Hematopoietic multipotent progenitor cell treated with erythropoietin and hydrocortisone succinate and interleukin-3 and kit ligand, for 15 days (in vitro differentiated cells): ENCODE measurements around the gene MSL3B.

Experiments
- DNase-seq: peaks from one replicate; pipeline ENCODE4 v3.0.0-alpha.2; 2015; ENCODE audit warnings: low spot score

Gene MSL3B

DNA sequence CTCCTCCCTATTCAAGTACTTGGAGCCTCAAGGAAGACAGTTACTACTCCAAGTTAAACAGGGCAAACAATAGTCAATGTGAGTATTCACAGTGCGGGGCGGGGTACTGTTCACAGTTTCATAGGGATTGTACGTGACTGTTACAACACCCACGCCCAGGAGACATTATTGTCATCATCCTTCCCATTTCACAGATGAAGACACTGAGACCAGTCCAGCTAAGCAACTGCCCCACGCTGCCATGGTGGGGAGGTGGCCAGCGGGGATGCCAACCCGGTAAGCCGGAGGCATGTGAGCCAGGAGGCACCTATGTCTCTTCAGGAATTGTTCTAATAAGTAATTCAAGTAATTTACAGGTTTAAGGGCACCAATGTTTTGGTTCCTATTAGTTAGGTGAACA is 14.8 kb downstream of the MSL3B start:
- DNase-seq = peak; percentile 26

DNA sequence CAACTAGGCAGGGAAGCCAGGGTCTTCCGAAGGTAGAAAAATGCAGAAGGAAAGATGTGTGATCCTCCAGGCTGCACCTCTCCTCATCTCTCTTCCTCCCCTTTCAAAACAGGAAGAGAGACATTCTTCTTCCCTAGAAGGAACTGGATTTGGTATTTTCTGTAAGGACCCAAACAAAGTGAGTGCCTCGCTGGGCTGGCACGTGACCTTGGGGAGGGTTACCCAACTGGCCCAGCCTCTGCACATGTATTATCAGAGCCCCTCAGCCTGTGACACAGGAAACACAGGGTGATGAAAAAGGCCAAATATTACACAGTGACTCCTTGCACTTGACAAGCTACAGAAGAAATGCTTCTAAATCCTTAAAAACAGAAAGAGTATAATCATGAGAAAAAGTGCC is 16.1 kb downstream of the MSL3B start:
- peak; percentile 51 for DNase-seq

DNA sequence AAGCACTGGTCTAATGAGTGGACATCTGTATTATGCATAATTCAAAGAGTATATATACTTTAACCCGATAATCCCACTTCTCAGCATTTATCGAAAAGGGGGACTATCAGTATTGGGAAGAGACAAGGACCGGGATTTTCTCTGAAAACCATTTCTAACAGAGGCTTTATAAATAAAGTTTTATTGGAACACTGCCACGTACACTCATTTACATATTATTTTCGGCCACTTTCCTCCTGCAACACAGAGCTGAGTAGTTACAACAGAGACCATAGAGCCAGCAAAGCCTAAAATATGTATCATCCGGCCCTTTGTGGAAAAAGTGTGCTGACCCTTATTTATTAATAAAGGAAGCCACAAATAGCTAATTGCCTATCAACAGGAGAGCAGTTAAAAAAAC is 17.0 kb downstream of the MSL3B start:
- no peak for DNase-seq

DNA sequence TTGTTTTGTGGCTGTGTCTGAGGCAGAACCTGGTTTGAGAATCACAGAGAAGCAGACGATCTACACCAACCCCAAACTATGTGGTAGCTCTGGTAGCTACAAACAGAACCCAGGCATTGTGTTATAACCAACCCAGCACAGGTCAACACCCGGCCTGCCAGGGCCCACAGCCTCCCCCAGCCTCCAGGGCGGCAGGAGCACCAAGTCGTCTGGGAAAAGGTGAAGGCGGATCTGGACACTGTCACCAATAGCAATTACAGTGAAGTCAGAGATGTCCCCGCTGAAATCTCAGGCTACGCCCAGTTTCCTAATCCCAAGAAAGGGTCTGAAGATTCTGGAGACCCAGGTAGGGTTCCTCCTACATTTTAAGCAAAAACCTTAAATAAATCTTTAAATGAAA is 17.4 kb downstream of the MSL3B start:
- no peak for DNase-seq

DNA sequence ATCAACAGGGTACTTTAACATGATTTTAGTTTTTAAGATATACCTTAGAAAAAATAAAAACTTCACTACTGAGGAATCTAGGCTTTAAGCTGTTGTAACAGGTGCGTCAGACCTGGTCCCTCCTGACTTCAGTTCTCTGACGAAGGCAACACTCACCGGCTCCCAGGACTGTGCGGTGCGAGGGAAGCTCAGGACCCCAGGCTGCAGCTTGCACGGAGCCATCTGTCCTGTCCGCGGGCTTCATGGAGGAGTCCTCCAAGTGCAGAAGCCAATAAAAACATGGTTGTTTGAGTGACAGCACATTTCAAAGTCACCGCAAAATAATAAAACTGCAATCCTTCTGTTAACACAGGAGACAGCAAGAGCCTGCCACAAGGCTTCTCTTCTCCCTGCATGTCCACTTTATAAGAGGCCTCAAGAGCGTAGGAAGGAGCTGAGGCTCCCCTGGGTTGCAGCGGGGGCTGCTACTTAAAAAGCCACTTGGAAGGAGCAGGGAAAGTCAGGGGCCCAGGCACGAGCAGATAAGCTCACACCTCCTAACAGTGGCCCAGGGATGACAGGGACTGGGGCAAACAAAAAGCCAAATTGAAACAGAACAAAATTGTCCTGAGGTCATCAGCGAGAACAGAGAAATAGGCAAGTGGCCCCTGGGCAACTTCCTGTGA is 18.4 kb downstream of the MSL3B start:
- no peak for DNase-seq

DNA sequence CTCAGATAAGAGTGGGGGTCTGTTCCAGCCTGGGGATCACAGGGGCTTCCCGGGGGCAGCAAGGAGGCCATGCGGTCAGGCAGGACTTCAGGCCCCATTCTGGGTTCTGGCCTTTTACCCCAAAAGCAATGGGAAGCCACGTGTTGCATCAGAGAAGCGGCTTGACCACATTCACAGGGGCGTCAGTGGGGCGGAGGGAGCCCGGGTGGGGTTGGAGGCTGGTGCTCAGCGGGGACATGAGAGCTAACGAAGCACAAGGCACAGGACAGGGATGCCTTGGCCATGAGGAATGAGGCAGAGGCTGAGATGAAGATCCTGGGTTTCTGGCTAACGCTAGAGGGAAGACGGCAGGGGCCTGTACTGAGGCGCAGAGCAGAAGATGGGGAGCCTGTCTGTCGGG is 19.9 kb downstream of the MSL3B start:
- no peak for DNase-seq

DNA sequence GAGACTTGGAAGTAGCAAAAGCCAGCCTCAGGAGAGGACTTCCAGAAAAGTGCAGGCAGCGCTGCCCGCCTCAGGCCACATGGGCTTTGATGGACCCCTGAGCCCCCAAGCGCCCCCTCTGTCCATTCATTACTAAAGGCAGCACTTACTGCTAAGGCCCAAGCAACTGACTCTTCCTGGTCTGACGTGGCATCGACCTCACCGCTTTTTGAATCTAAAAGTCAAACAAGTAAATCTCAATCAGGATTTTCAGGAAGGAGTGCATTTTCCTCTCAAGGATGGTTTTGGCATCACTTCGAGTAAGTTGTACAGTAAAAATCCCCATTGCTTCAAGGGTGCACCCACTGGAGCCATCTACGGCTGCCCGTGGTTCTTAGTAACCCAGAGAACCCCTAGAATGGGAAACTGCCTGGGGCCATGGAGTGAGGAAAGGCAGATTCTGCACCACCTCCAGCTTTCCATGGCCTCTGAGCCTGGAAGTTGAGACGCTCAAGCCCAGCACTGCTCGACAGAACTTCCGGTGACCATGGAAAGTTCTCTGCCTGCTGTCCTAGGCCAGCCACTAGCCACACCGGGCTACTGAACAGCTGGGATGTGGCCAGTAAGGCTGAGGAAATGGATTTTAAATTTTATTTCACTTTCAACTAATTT is 20.8 kb downstream of the MSL3B start:
- no peak for DNase-seq

DNA sequence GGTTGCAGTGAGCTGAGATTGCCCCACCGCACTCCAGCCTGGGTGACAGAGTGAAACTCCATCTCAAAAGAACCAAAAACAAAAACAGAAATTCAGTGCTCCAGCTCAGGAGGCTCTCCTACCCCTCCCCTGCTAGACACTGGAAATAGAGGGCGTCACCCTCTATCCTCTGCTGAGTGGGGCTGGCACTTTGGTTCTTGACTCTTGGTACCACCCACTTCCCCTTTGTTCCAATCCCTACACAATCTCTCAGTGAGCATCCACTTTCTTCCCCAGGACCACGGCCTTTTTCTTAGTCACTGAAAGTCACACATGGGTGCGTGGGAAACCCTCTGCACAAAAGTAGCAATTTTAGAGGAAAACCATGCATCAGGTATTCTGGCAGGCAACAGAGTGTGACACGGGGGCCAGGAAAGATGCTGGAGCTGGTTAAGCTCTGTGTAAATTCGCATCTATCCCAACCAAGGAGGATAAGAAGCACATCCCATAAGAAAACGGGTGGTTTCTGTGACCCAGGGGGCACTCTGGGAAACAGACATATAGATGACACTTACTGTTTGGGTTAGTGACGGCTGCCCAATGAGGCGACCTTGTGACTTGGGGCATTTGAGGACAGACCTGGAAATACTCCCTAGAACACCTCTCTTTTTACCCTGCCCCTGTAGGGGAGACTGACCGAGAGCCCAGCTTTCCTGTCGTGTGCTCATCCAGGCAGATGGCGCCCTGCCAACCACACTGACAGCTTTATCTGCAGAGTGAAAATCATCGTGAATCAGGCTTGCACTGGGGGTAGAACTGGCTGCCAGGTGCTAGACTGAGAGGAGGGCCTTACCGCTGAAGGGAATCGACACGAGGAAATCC is 21.6 kb downstream of the MSL3B start:
- peak; percentile 27 for DNase-seq

DNA sequence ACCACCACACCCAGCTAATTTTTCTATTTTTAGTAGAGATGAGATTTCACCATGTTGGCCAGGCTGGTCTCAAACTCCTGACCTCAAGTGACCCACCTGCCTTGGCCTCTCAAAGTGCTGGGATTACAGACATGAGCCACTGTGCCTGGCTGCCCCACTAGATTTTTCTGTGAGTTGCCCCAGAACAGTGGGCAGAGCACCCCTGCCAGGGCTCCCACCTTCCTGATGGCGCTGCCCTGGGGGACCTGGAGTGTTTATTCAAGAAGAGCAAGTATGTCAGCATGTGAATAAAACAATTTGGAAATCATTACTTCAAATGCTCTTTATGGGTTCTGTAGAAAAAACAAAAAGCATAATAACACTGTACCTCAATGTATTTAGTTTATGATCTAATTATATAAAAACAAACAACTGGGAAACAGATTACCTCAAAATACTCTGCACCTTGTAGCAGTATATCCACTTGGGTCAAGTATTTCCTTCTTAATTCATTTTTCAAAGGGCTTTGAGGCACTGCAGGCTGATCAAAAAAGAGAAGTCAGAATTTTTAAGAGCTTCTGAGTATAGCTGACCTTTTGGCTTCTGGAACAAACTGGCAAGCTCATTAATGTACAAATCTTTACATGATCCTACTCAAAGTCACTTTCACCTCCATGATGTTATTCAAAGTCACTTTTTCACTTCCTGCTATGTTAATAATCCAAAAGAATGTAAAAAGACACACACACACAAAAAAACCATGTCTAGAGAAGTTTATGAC is 22.7 kb downstream of the MSL3B start:
- DNase-seq = no peak

DNA sequence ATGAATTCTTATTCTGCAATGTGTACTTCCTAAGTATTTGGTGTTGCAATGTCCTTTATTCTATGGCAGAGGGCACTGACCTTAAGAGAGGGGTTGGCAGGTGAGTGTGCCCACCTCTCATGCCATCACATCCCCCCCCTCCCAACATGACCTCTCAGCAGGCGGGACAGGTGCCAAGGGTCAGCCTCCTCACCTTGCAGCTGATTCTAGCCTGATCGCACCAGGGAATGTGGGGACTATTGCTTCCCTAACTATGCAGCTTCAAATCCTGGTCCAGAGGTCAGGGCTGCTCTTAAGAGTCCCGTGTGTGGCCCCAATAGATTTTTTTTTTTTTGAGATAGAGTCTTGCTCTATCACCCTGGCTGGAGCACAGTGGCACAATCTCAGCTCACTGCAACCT is 23.4 kb downstream of the MSL3B start:
- no peak for DNase-seq

DNA sequence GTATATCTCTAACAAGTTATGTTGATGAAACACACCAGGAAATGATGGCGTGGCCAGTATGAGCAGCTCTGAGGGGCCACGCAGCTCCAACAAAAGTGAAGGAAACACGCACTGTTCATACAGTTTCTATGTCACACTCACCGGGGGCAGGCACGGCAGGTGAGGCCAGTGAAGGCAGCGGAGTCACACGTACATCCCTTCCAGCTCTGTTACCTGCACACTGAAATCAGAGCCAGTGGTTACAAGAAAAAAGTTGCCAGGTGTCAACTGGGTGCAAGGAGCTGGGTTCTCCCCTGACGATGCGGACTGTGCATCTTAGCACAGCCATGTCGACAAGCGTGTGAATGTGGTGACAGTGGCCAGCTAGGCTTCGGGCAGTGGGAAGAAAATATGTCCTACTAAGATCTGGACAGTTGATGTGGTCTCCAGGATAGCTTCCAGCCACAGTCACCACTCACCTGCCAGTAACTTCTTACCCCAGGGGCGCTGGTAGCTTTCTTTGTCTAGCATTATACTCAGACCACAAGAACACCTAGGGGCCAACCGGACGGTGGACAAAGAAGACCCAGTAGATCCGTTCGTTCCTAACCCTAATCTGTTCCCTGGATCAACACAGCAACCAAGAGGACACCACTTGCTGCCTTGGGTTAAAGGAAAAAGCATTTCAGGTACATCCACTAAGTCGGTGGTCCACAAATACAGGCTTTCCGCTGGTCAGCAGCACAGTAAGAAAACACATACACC is 23.9 kb downstream of the MSL3B start:
- no peak for DNase-seq

DNA sequence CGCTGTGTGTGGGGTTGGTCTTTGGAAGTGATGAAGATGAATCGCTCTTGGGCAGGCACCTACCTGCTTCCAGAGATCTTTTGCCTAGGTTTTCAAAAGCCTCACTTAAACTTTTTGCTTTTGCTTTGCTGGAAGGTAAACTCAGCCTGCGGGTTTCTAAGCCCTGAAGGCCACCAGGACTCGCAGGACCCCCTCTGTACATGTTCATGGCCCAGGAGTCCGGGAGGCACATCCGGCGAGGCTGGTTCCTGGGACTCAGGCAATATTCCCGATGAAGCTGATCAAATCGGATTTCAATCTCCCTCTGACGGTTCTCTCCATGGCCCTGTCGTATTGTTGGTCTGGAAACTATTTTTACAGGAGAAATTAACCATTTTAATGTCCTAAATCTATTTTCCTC is 27.0 kb downstream of the MSL3B start:
- DNase-seq = no peak

DNA sequence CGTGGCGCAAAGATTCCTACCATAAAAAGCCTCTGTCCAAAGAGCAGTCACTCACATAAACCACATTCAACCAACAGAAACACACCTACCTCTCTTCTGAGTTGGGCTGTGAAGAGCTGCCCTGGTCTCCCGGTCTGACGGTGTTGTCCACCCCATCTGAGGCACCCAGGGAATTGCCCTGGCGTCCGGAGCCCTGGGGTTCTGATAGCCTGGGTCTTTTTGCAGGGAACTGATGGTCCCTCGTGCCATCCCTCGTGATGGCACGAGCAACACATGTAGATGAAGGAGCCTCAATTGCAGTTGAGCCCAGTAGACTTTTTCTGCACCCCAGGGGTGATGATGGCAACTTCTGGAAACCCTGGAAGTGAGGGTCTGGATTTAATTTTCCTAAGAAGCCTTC is 27.7 kb downstream of the MSL3B start:
- no peak for DNase-seq

DNA sequence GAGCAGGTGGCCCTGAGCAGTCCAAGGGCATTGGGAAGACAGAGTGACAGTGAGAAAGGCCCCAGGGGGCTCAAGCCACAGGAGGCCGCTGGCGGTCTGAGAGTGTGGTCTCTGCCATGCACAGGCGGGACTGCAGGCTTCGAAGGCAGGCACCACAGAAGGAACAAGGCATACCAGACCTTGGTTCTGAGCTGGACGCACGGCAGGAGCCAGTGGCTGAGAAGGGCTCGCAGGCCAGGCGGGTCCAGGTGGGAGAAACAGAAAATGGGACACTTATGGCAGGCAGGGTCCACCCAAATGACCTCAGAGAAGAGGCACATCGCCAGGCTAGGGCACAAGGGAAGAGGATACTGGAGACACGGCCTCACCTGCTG is 28.8 kb downstream of the MSL3B start:
- DNase-seq = no peak

DNA sequence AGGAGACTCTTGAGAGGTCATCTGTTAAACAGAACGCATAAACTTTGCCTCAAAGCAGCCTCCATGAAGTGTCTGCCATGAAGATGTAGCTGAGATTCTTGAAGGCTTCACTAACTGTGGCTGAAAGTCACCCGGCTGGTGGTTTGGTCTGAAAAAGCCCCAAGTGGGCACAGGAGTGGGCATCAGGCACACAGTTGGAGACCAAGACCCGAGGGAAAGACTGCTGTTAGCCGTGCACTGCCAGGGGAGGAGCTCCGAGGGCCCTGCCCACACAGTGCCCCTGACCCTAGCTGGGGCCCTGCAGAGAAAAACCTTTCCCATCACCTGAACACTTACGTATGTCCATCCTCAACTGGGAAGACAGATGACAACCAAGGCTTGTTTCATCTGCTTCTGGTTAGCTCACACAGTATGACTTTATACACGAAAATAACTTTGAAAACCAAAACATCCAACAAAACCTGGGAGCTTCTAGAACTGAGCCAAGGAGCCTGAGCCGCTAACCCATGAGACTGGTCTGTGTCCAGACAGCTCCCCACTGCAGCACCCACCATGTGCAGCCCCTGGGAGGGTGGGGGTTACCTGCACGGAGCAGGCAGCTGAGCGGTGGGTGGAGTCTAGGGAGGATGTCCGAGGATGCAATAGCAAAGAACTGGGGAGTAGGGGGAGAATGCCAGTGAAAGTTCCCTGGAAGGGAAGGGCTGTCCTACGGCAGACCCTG is 29.3 kb downstream of the MSL3B start:
- no peak for DNase-seq

DNA sequence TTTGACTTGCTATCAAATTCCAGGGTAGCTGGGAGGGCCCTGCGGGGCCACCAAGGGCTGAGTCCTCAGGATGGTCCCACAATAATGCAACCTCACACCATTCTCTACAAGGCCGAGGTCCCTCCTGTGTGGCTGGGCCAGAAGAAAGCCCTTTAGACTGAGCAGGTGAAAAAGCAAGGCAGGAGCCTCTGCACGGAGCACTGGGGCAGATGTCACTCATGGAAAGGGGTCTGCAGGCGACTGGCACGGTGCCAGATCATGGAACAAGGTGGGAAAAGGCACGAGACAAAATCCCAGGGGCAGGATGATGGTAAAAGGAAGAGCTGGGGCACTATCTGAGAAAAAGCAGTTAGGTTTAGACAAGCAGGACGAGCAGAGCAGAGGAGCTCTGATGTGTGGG is 29.9 kb downstream of the MSL3B start:
- DNase-seq = no peak

DNA sequence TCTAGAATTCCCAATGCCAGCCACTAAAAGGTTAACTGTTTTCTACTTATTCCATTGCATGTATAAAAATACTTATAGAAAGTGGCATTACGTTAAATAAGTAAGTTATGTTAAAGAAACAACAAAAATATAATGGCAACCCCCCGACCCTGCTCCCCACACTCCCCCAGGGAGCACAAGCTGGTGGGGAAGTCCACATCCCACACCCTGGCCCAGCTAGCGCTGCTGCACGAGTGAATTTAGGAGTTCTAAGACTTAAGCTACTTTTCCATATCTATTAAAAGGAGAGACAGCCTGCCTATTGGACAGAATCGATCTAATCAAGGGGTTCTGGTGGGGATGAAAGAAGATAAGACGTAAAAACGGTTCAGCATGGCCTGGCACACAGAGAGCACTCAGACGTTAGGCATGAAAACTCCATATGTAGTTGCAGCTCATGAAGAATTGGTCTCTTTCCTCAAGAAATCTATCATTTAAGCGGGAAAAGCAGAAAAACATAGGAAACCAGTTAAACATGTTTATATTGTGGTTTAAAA is 30.4 kb downstream of the MSL3B start:
- no peak for DNase-seq

DNA sequence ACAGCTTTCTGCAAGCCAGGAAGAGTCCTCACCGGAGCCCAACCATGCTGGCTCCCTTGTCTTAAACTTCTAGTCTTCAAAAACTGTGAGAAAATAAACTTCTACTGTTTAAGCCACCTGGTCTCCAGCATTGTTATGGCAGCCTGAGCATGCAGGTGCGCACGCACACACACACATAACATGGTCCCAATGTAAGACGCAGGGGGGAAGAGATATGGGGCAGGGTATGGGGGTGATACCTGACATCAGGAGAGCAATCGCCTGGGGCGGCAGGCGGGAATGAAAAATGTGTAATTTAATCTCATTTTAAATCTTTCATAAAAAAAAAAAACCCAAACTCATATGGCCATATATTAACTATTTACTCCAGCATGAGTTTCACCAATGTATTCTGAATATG is 31.8 kb downstream of the MSL3B start:
- no peak for DNase-seq

DNA sequence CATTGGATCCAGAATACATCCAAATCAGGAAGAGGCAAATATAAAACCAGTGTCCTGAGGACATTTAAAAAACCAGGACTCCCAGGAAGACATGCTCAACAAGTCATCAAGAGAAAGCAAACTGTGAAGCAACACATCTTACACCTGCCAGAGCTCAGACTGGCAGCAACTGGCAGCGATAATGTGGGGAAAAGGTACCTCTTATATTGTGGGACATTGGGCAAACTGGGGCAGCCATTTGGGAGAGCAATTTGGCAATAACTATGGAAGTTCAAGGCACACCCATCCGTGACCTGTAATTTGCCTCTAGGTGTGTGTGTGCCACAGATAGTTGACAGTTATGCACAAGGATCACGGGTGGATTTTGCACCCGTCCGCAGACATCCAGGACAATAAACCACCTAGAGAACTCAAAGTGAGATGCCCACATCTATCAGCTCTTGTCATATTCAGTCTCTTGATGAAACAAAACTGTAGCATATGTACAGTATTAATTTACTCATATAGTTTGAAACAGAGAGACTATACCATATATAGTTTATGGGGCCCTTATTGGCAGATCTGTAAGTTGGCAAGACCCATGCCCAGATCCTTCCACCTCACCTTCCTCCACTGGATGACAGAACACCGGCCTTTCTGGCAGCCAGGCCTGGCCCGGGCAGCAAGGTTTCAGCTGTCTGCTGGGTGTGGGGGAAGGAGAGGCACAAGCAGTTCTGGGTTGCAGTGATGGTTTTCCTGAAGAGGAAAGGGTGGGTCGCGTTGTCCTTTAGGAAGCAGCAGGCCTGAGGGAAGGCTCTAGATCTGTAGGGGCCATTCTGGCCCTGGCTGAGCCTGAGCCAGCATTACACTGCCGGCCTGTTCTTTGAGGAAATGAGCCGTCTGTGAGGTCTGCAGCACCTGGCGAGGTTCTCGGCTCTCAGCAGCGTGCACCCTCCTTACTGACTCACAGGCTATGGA is 32.7 kb downstream of the MSL3B start:
- DNase-seq = no peak

DNA sequence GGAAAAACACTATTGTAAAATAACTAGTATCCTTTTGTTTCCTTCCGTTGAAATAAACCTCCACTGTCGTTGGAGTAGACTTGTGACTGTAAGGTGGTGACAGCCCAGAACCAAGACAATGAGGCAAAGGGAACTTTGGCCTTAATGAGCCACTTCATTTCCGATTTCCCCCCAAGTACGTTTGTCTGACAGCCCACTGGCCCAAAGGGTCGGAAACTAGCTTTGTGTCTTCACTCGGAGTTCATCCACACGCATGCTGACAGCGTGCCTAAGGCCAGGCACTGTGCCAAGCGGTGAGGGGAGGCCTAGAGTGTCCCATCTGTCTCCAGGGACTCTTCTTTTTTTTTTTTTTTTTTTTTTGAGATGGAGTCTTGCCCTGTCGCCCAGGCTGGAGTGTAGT is 34.8 kb downstream of the MSL3B start:
- no peak for DNase-seq
